ENCODE measurements around the gene HLA-B.
"Not testable (repeated sequence)": the region's sequence is repeated elsewhere in the genome, so short reads cannot be mapped to it uniquely, and the experiment has no call there.

HLA-B gene

DNA sequence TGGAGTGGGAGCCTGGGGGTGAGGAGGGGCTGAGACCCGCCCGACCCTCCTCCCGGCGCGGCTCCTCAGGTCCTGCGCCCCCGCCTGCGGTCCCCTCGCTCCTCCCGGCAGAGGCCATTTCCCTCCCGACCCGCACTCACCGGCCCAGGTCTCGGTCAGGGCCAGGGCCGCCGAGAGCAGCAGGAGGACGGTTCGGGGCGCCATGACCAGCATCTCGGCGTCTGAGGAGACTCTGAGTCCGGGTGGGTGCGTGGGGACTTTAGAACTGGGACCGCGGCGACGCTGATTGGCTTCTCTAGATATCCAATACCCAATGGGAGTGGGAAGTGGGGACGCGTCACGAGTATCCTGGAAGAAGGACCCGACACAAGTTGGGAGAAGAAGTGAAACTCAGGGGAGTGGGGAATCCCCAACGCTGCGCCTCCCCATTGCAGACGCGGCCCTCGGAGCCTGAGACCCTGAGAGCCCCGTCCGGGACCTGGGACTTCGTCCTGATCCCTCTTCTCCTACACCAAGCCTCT is at the start of gene HLA-B:
HLA-B (minus strand) TSS at position 234 of the 521 bp plus-strand sequence; CDS start at position 213, 21 bp downstream.
- in situ Hi-C loops (cut with HindIII; ENCODE audit: low pct_ligation_motif_present, low pct_unique_long_range_greater_than_20kb, low sequenced_read_pairs) = no loop called here
- DNase-seq = peak; percentile 74

DNA sequence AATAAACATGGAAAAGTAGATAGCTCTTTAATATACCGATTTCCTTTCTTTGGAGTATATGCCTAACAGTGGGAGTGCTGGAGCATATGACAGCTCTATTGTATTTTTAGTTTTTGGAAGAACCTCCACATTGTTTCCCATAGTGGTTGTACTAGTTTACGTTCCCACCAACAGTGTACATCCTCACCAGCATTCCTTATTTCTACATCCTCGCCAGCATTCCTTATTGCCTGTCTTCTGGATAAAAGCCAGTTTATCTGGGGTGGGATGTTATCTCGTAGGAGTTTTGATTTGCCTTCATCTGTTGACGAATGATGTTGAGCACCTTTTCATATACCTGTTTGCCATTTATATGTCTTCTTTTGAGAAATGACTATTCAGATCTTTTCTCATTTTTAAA is 49.0 kb upstream of the HLA-B start:
- in situ Hi-C loops (cut with HindIII; ENCODE audit: low pct_ligation_motif_present, low pct_unique_long_range_greater_than_20kb, low sequenced_read_pairs) = no loop called here
- no peak for DNase-seq

DNA sequence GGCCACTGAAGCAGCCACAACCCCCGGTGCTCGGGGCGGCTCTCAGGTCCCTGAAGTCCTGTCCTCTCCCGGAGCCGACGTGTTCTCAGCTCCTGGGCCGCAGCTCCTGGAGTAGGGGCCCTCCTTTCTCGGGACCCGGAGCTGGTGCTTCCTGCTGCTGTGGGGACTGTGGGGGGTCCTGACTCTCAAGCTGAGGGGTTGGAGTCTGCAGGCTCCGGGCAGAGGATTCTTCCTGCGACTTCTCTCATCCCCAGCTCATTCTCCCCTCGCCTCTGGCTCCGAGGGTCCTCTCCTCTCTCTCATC is 47.0 kb upstream of the HLA-B start:
- DNase-seq; in situ Hi-C loops (cut with HindIII; ENCODE audit: low pct_ligation_motif_present, low pct_unique_long_range_greater_than_20kb, low sequenced_read_pairs): not testable (repeated sequence)

DNA sequence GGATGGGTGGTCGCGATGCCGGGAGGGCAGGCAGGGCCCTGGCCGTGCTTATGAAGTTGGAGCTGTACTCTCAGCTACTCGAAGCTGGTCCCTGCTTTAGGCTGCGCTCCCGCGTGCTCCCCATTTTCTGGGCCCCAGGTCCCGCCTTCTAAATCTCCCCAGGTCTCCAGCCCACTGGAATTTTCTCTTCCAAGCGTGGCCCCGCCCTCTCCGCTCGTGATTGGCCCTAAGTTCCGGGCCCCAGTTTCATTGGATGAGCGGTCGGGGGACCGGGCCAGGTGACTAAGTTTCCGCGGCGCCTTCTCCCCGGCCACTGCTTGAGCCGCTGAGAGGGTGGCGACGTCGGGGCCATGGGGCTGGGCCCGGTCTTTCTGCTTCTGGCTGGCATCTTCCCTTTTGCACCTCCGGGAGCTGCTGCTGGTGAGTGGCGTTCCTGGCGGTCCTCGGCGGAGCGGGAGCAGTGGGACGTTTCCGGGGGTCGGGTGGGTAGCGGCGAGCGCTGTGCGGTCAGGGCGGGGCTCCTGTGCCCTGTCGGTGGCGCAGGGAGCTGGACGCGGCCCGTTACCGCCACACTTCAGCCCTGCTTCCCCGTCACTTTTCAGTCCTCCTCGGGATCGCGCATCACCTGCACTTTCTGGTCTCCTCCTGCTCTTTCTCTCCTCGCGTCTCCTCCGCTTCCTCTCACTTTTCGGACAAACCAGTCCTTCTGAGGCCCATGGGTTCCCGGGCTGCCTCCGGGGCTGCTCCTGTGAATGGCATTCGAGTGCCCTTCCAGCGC is 46.5 kb upstream of the HLA-B start, which contains the start of gene MICA:
MICA (plus strand) TSS at position 313 of the 778 bp plus-strand sequence; CDS start at position 351, 38 bp downstream.
- DNase-seq = peak; percentile 90
- in situ Hi-C loops (cut with HindIII; ENCODE audit: low pct_ligation_motif_present, low pct_unique_long_range_greater_than_20kb, low sequenced_read_pairs) = no loop called here

DNA sequence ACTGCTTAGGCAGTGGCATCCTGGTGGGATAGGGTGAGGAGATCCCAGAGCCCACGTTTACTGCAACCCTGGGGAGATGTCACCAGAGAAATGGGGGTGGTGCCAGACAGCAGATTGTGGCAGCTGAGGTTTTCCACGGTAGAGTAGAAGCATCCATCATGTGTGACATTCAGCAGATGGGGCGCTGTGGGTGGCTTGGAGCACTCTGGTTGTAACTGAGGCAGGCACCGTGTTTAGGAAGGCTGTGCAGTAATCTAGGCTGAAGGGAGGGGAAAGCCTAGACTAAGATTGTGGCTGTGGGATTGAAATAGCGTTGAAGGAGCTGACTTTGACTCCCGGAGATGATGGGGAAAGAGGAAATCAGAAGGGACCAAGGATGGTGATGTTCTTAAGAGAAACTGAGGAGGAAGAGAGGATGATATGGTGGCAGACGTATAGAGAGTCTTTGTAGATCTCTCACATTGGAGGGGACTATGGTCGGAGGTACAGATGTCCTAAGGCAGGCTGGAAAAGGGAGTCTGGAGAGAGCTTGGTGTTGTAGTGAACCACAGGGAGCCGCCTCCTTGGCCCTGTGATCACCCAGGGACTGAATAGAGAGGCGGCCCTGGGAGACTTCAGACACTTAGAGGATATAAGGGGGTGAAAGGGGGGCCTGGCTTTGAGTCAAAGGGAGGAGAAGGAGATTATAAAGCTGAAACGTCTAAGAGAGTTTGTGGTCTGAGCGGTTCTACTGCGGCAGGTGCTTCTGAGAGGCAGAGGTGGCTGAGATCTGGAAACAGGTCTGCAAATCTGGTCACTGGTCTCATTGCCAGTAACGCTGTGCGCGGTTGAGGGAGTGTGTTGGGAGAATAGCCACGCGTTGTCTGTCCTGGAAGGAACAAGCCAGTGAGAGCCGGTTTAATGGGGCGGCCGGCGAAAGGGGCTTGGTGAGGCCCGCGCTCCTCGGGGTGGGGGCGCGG is 45.6 kb upstream of the HLA-B start:
- peak; percentile 42 for DNase-seq
- in situ Hi-C loops (cut with HindIII; ENCODE audit: low pct_ligation_motif_present, low pct_unique_long_range_greater_than_20kb, low sequenced_read_pairs) = no loop called here

GRCh38 chr6:31401403-31401802 is 44.4 kb upstream of the HLA-B start:
- in situ Hi-C loops (cut with HindIII; ENCODE audit: low pct_ligation_motif_present, low pct_unique_long_range_greater_than_20kb, low sequenced_read_pairs) = no loop called here
- peak; percentile 84 for DNase-seq

DNA sequence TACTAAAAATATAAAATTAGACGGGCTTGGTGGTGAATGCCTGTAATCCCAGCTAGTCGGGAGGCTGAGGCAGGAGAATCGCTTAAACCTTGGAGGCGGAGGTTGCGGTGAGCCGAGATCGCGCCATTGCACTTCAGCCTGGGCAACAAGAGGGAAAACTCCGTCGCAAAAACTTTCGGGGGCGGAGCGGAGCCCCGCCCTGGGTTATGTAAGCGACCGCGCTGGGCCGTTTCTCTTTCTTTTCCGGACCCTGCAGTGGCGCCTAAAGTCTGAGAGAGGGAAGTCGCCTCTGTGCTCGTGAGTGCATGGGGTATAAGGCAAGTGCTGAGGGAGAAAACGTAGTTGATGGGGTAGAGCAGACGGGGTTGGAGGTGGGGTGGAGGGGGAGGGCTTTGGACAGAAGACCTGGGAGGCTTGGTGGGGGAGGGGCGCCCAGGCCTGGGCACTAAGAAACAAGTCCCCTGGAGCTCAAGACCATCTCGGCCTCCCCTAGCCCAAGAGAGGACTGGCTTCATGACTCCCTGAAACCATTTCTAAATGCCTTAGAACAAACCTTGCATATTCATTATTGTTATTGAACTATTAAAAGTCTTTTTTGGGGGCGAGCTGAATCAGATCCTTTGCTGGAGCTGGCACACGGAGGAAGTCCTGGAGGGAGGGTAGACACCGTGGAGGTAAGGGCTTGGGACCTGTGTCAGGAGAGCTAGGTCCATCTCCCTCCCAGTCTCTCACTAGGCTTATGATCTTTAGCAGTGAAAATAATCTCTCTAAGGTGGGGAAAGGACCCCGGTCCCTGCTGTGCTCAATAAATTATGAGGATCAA is 43.7 kb upstream of the HLA-B start:
- DNase-seq = peak; percentile 71
- in situ Hi-C loops (cut with HindIII; ENCODE audit: low pct_ligation_motif_present, low pct_unique_long_range_greater_than_20kb, low sequenced_read_pairs) = no loop called here

GRCh38 chr6:31399589-31400466 is 42.8 kb upstream of the HLA-B start:
- DNase-seq = peak; percentile 89
- in situ Hi-C loops (cut with HindIII; ENCODE audit: low pct_ligation_motif_present, low pct_unique_long_range_greater_than_20kb, low sequenced_read_pairs) = no loop called here

DNA sequence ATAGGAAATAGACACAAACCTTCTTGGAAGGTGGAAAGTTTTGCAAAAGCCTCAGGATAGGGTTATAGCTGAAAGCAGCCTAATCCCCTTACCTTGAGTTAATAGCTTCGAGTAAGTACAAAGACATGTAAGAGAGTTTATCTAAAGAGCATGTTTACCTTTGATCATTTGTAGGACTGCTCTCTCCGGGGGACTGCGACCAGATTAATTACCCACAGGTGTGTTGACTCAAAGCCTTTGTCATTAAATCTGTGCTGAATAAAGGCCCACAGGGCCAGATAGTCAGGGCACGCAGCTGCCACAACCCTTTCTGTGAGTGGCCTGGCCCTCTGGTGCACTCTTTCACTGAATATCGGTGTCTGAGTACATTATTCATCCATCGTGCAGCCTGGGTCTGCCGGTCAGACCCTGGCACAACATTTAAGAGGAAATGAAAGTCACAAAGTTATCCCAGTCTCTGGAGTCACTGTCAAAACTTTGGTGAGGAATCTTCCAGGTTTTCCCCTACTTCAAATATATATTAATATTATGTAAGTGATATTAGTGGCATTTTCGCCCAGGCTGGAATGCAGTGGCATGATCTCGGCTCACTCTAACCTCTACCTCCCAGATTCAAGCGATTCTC is 41.0 kb upstream of the HLA-B start:
- in situ Hi-C loops (cut with HindIII; ENCODE audit: low pct_ligation_motif_present, low pct_unique_long_range_greater_than_20kb, low sequenced_read_pairs) = no loop called here
- DNase-seq = no peak

- in situ Hi-C loops (cut with HindIII; ENCODE audit: low pct_ligation_motif_present, low pct_unique_long_range_greater_than_20kb, low sequenced_read_pairs); DNase-seq: not testable (repeated sequence)
Measured at GRCh38 chr6:31397153-31397499, 40.1 kb upstream of the HLA-B start.

DNA sequence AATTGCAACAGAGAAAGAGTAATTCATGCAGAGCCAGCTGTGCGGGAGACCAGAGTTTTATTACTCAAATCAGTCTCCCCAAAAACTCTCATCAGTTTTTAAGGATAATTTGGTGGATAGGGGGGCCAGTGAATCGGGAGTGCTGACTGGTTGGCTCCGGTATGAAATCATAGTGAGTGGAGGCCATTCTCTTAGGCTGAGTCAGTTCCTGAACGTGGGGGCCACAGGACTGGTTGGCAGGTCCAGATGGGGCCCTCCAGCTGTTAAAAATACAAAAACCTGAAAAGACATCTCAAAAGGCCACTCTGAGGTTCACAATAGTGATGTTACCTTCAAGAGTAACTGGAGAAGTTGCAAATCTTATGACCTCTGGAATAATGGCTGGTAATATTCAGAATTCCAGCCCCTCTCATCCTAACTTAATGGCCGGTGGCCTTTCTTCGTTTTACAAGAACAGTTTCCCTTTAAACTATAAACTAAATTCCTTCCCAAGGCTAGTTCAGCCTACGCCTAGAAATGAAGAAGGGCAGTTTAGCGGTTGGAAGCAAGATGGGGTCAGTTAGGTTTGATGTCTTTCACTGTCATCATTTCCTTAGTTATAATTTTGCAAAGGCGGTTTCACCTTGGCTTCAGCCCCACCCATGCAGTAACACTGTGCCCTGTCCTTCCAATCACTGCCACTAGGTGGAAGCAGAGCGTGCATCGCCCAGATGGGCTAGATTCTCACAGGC is 39.6 kb upstream of the HLA-B start:
- DNase-seq = peak; percentile 79
- in situ Hi-C loops (cut with HindIII; ENCODE audit: low pct_ligation_motif_present, low pct_unique_long_range_greater_than_20kb, low sequenced_read_pairs) = no loop called here

- in situ Hi-C loops (cut with HindIII; ENCODE audit: low pct_ligation_motif_present, low pct_unique_long_range_greater_than_20kb, low sequenced_read_pairs) = no loop called here
Measured at GRCh38 chr6:31395832-31396231, 38.9 kb upstream of the HLA-B start.

GRCh38 chr6:31394381-31394780 is 37.4 kb upstream of the HLA-B start:
- in situ Hi-C loops (cut with HindIII; ENCODE audit: low pct_ligation_motif_present, low pct_unique_long_range_greater_than_20kb, low sequenced_read_pairs) = no loop called here
- DNase-seq = no peak

More at GRCh38 chr6:31395832-31396231, 38.9 kb upstream of the HLA-B start:
- DNase-seq = no peak

- in situ Hi-C loops (cut with HindIII; ENCODE audit: low pct_ligation_motif_present, low pct_unique_long_range_greater_than_20kb, low sequenced_read_pairs) = no loop called here
- DNase-seq = no peak
Measured at GRCh38 chr6:31393932-31394331, 37.0 kb upstream of the HLA-B start.

- DNase-seq; in situ Hi-C loops (cut with HindIII; ENCODE audit: low pct_ligation_motif_present, low pct_unique_long_range_greater_than_20kb, low sequenced_read_pairs): not testable (repeated sequence)
Measured at GRCh38 chr6:31389802-31390132, 32.8 kb upstream of the HLA-B start.

GRCh38 chr6:31388916-31389801 is 32.2 kb upstream of the HLA-B start:
- in situ Hi-C loops (cut with HindIII; ENCODE audit: low pct_ligation_motif_present, low pct_unique_long_range_greater_than_20kb, low sequenced_read_pairs); DNase-seq: not testable (repeated sequence)
